ENCODE measurements around the gene FGGY. TPM values are rescaled to one million over a fixed set of nuclear protein-coding genes. Genes with fewer than 3 reads are reported as not detected.

The FGGY gene
- total RNA-seq, 2 experiments from 2014 or later, result 6.6 to 9.7 TPM

GRCh38 chr1:59271561-59272260 lies 25.2 kb upstream of the FGGY start:
- no peak for DNase-seq
- peaks cover 7% of the 10 kb centered on the region for H3K4me1 Mint-ChIP-seq
- H3K36me3 Mint-ChIP-seq, result peaks cover 2% of the 10 kb centered on the region
- no peak overlapping the region for H3K4me3 Mint-ChIP-seq
- H3K27me3 Mint-ChIP-seq, result peaks cover 19% of the 10 kb centered on the region
- H3K9me3 Mint-ChIP-seq, result no peaks in the 10 kb centered on the region
- no peak overlapping the region for H3K27ac Mint-ChIP-seq

GRCh38 chr1:59272507-59272906 lies 24.4 kb upstream of the FGGY start:
- Mint-ChIP-seq H3K9me3 (no peaks in the 10 kb centered on the region), H3K27ac (no peak overlapping the region), H3K27me3 (peaks cover 19% of the 10 kb centered on the region), H3K4me1 (peaks cover 7% of the 10 kb centered on the region), H3K4me3 (no peak overlapping the region), H3K36me3 (peaks cover 2% of the 10 kb centered on the region)
- DNase-seq, result peak; percentile 14

GRCh38 chr1:59276439-59276851 lies 20.4 kb upstream of the FGGY start:
- Mint-ChIP-seq H3K4me3 (no peak overlapping the region), H3K27me3 (peaks cover 10% of the 10 kb centered on the region), H3K4me1 (peaks cover 11% of the 10 kb centered on the region), H3K36me3 (no peaks in the 10 kb centered on the region), H3K27ac (no peak overlapping the region), H3K9me3 (no peaks in the 10 kb centered on the region)
- no peak for DNase-seq

GRCh38 chr1:59278780-59279354 lies 18.0 kb upstream of the FGGY start:
- no peaks in the 10 kb centered on the region for H3K9me3 Mint-ChIP-seq
- H3K27ac Mint-ChIP-seq, result no peak overlapping the region
- no peaks in the 10 kb centered on the region for H3K36me3 Mint-ChIP-seq
- no peak for DNase-seq
- H3K4me1 Mint-ChIP-seq, result peaks cover 7% of the 10 kb centered on the region
- H3K4me3 Mint-ChIP-seq, result no peak overlapping the region
- H3K27me3 Mint-ChIP-seq, result peaks cover 7% of the 10 kb centered on the region

- Mint-ChIP-seq H3K27ac (no peak overlapping the region), H3K27me3 (peaks cover 7% of the 10 kb centered on the region), H3K4me3 (no peak overlapping the region), H3K9me3 (peaks cover 1% of the 10 kb centered on the region), H3K4me1 (peaks cover 7% of the 10 kb centered on the region), H3K36me3 (no peaks in the 10 kb centered on the region)
- no peak for DNase-seq
Observed at GRCh38 chr1:59279645-59280044, 17.2 kb upstream of the FGGY start.

GRCh38 chr1:59282951-59283350 lies 13.9 kb upstream of the FGGY start:
- Mint-ChIP-seq H3K27me3 (no peaks in the 10 kb centered on the region), H3K4me1 (peaks cover 4% of the 10 kb centered on the region), H3K4me3 (no peak overlapping the region), H3K9me3 (peaks cover 1% of the 10 kb centered on the region), H3K27ac (no peak overlapping the region), H3K36me3 (no peaks in the 10 kb centered on the region)
- no peak for DNase-seq

GRCh38 chr1:59285691-59286090 lies 11.2 kb upstream of the FGGY start:
- Mint-ChIP-seq H3K27ac (no peak overlapping the region), H3K4me3 (no peak overlapping the region), H3K9me3 (peaks cover 1% of the 10 kb centered on the region), H3K36me3 (no peaks in the 10 kb centered on the region), H3K4me1 (no peaks in the 10 kb centered on the region), H3K27me3 (no peaks in the 10 kb centered on the region)
- DNase-seq, result no peak

- DNase-seq, result no peak
- Mint-ChIP-seq H3K27me3 (no peaks in the 10 kb centered on the region), H3K4me1 (peaks cover 3% of the 10 kb centered on the region), H3K9me3 (peaks cover 1% of the 10 kb centered on the region), H3K36me3 (no peaks in the 10 kb centered on the region), H3K4me3 (no peak overlapping the region), H3K27ac (no peak overlapping the region)
Observed at GRCh38 chr1:59288046-59288445, 8.8 kb upstream of the FGGY start.

- Mint-ChIP-seq H3K27me3 (no peaks in the 10 kb centered on the region), H3K9me3 (no peaks in the 10 kb centered on the region), H3K27ac (no peak overlapping the region), H3K36me3 (no peaks in the 10 kb centered on the region), H3K4me1 (peaks cover 3% of the 10 kb centered on the region), H3K4me3 (no peak overlapping the region)
- no peak for DNase-seq
Observed at GRCh38 chr1:59289570-59289969, 7.3 kb upstream of the FGGY start.

GRCh38 chr1:59290193-59290949 lies 6.5 kb upstream of the FGGY start:
- no peak overlapping the region for H3K27ac Mint-ChIP-seq
- no peaks in the 10 kb centered on the region for H3K27me3 Mint-ChIP-seq
- H3K4me1 Mint-ChIP-seq, result peaks cover 3% of the 10 kb centered on the region
- H3K36me3 Mint-ChIP-seq, result no peaks in the 10 kb centered on the region
- no peak overlapping the region for H3K4me3 Mint-ChIP-seq
- H3K9me3 Mint-ChIP-seq, result no peaks in the 10 kb centered on the region
- DNase-seq, result peak; percentile 6

GRCh38 chr1:59291561-59291960 lies 5.3 kb upstream of the FGGY start:
- Mint-ChIP-seq H3K27ac (no peak overlapping the region), H3K4me1 (peaks cover 3% of the 10 kb centered on the region), H3K27me3 (no peaks in the 10 kb centered on the region), H3K9me3 (no peaks in the 10 kb centered on the region), H3K36me3 (no peaks in the 10 kb centered on the region), H3K4me3 (no peak overlapping the region)
- DNase-seq, result no peak

GRCh38 chr1:59292562-59292961 lies 4.3 kb upstream of the FGGY start:
- Mint-ChIP-seq H3K4me1 (peaks cover 4% of the 10 kb centered on the region), H3K27ac (no peak overlapping the region), H3K9me3 (no peaks in the 10 kb centered on the region), H3K4me3 (no peak overlapping the region), H3K36me3 (no peaks in the 10 kb centered on the region), H3K27me3 (no peaks in the 10 kb centered on the region)
- no peak for DNase-seq

- H3K27me3 Mint-ChIP-seq, result no peaks in the 10 kb centered on the region
- H3K36me3 Mint-ChIP-seq, result no peaks in the 10 kb centered on the region
- no peaks in the 10 kb centered on the region for H3K9me3 Mint-ChIP-seq
- no peak for DNase-seq
- H3K4me1 Mint-ChIP-seq, result peaks cover 11% of the 10 kb centered on the region
- no peak overlapping the region for H3K27ac Mint-ChIP-seq
- no peak overlapping the region for H3K4me3 Mint-ChIP-seq
Observed at GRCh38 chr1:59293206-59293605, 3.7 kb upstream of the FGGY start.

- peaks cover 1% of the 10 kb centered on the region for H3K36me3 Mint-ChIP-seq
- DNase-seq, result no peak
- no peaks in the 10 kb centered on the region for H3K27me3 Mint-ChIP-seq
- H3K27ac Mint-ChIP-seq, result no peak overlapping the region
- no peak overlapping the region for H3K4me3 Mint-ChIP-seq
- no peaks in the 10 kb centered on the region for H3K9me3 Mint-ChIP-seq
- peaks cover 11% of the 10 kb centered on the region for H3K4me1 Mint-ChIP-seq
Observed at GRCh38 chr1:59293849-59294248, 3.0 kb upstream of the FGGY start.

GRCh38 chr1:59294423-59294822 lies 2.5 kb upstream of the FGGY start:
- peaks cover 1% of the 10 kb centered on the region for H3K9me3 Mint-ChIP-seq
- peaks cover 6% of the 10 kb centered on the region for H3K36me3 Mint-ChIP-seq
- no peak overlapping the region for H3K4me3 Mint-ChIP-seq
- H3K27me3 Mint-ChIP-seq, result no peaks in the 10 kb centered on the region
- no peak overlapping the region for H3K27ac Mint-ChIP-seq
- no peak for DNase-seq
- H3K4me1 Mint-ChIP-seq, result peaks cover 11% of the 10 kb centered on the region
